WTC11 (cell line): ENCODE data around the gene FADS6.

Experiments used
- CTCF ChIP-seq: fragments of 200-600 bp; IDR thresholded peaks from 2 replicates; pipeline ENCODE4 v1.8.0; 2022; ENCODE audit warnings: antibody characterized with exemption
- ELF4 ChIP-seq: sonication (generic); formaldehyde crosslinking; IDR thresholded peaks from 2 replicates; pipeline ENCODE4 v1.8.1; 2022; ENCODE audit warnings: low read depth, mild to moderate bottlenecking, moderate library complexity, missing genetic modification reagents
- ZNF423 ChIP-seq: fragments of 250-450 bp; sonication (Bioruptor Pico); IDR thresholded peaks from 2 replicates; pipeline ENCODE4 v2.1.2; 2022; ENCODE audit warnings: mild to moderate bottlenecking, moderate library complexity
- TF ChIP-seq, protein P1 (sequence below): sonication (generic); formaldehyde crosslinking; IDR thresholded peaks from 2 replicates; pipeline ENCODE4 v1.8.1; 2022; ENCODE audit warnings: missing genetic modification reagents, borderline replicate concordance
- TF ChIP-seq, protein P2 (sequence below): sonication (generic); formaldehyde crosslinking; IDR thresholded peaks from 2 replicates; pipeline ENCODE4 v1.8.1; 2023; ENCODE audit warnings: mild to moderate bottlenecking, moderate library complexity, missing genetic modification reagents
- TF ChIP-seq, protein P3 (sequence below): sonication (generic); formaldehyde crosslinking; conservative IDR thresholded peaks from 2 replicates; pipeline ENCODE4 v1.8.1; 2022; ENCODE audit warnings: mild to moderate bottlenecking, missing genetic modification reagents

- TF ChIP-seq, protein P1, sequence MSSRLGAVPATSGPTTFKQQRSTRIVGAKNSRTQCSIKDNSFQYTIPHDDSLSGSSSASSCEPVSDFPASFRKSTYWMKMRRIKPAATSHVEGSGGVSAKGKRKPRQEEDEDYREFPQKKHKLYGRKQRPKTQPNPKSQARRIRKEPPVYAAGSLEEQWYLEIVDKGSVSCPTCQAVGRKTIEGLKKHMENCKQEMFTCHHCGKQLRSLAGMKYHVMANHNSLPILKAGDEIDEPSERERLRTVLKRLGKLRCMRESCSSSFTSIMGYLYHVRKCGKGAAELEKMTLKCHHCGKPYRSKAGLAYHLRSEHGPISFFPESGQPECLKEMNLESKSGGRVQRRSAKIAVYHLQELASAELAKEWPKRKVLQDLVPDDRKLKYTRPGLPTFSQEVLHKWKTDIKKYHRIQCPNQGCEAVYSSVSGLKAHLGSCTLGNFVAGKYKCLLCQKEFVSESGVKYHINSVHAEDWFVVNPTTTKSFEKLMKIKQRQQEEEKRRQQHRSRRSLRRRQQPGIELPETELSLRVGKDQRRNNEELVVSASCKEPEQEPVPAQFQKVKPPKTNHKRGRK (CRISPR knock-in tag) = no peak
- TF ChIP-seq CTCF = no peak
- TF ChIP-seq, protein P2, sequence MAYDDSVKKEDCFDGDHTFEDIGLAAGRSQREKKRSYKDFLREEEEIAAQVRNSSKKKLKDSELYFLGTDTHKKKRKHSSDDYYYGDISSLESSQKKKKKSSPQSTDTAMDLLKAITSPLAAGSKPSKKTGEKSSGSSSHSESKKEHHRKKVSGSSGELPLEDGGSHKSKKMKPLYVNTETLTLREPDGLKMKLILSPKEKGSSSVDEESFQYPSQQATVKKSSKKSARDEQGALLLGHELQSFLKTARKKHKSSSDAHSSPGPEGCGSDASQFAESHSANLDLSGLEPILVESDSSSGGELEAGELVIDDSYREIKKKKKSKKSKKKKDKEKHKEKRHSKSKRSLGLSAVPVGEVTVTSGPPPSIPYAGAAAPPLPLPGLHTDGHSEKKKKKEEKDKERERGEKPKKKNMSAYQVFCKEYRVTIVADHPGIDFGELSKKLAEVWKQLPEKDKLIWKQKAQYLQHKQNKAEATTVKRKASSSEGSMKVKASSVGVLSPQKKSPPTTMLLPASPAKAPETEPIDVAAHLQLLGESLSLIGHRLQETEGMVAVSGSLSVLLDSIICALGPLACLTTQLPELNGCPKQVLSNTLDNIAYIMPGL (CRISPR knock-in tag) = no peak
- TF ChIP-seq, protein P3, sequence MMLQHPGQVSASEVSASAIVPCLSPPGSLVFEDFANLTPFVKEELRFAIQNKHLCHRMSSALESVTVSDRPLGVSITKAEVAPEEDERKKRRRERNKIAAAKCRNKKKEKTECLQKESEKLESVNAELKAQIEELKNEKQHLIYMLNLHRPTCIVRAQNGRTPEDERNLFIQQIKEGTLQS (CRISPR knock-in tag) = no peak
- TF ChIP-seq ZNF423 (CRISPR knock-in tag) = no peak
- TF ChIP-seq ELF4 (CRISPR knock-in tag) = no peak
These were observed 21.9 kb downstream of the FADS6 start for GRCh38 chr17:74871356-74872076.
